DND-41 (cell line): Measurements from ENCODE around the gene RIPOR2.

ENCODE experiments used
- CTCF ChIP-seq: IDR thresholded peaks from 2 replicates; pipeline ENCODE4 v1.5.1; 2012; ENCODE audit warnings: borderline replicate concordance, low read length, moderate library complexity, mild to moderate bottlenecking; ENCODE audit not compliant: poor library complexity, severe bottlenecking; ENCODE audit errors: extremely low read depth
- EZH2 ChIP-seq: IDR thresholded peaks from 3 replicates; pipeline ENCODE4 v1.6.1; 2012; ENCODE audit warnings: borderline replicate concordance, low read depth, mild to moderate bottlenecking, moderate library complexity, low read length, inconsistent platforms; ENCODE audit not compliant: severe bottlenecking

DNA sequence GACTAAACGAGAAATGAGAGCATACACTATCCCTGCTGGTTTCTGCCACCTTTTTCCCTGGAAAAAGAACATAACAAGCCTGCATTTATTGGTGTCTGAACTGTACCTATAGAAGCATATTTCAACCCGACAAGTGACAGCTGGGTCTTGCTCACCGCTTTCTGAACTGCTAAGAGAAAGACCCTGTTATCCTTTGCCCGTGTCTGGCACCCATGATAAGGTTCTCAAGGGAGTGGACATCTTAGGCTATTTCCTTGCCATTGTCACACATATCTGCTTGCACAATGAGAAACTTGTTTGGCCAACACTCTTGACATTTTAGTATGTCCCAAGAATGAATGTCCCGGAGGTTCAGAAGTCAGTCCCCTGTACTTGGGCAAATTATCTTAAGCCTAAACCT lies 19.3 kb downstream of the RIPOR2 start:
- TF ChIP-seq CTCF (no peak), EZH2 (no peak)
